Endothelial cell of hepatic sinusoid (primary cell): ENCODE data around the gene AKNAD1.
"Not testable (repeated sequence)": the region's sequence is repeated elsewhere in the genome, so short reads cannot be mapped to it uniquely, and the experiment has no call there.

Experiments
- in situ Hi-C: cut with HindIII; loops from 2 replicates; pipeline ENCODE4 v1.10.0; 2017; ENCODE audit warnings: low sequenced_read_pairs

AKNAD1 gene, protein sequence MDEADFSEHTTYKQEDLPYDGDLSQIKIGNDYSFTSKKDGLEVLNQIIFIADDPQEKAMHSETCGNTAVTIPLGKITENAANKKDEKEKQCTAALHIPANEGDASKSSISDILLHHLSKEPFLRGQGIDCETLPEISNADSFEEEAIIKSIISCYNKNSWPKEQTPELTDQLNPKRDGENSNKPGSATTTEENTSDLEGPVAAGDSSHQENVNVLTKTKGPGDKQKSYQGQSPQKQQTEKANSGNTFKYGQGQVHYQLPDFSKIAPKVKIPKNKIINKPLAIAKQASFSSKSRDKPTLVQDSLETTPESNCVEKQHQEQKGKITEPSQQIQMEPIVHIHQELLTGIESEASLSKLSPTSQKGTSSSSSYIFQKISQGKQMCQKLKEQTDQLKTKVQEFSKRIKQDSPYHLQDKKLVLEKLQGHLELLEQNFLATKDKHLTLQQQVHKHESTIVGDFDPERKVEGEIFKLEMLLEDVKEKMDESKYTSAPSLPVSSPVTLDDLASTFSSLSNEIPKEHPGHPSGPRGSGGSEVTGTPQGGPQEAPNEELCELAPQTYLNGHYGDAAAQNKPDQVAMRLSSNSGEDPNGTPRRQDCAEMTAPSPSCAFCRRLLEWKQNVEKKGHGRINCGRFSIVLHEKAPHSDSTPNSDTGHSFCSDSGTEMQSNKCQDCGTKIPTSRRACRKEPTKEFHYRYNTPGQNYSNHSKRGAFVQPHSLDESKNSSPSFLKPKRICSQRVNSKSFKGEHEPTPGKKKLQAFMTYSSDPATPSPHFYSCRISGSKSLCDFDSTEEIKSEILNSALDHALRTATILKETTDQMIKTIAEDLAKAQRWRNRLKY

DNA sequence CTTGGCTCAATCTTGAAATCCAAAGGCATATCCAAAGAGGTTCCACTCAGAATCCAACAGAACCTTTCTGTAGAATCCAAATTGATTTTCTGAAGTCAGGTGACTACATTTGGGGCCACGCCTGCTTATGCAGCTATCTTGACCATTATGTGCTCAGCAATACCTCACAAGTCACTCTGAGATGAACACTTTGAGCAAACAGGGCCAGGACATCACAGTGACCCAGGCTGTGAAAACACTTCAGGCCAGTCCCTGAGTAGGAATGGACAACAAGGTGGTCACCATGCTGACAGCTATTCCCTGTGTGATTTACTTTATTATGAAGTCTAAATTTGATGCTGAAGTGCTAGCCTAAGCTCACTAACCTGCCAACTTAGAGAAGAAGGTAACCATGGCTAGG, at the start of gene AKNAD1:
AKNAD1 (minus strand) TSS at position 101 of the 400 bp plus-strand sequence. CDS start 4,430 bp downstream, outside the sequence.
- in situ Hi-C loops: no loop called here

DNA sequence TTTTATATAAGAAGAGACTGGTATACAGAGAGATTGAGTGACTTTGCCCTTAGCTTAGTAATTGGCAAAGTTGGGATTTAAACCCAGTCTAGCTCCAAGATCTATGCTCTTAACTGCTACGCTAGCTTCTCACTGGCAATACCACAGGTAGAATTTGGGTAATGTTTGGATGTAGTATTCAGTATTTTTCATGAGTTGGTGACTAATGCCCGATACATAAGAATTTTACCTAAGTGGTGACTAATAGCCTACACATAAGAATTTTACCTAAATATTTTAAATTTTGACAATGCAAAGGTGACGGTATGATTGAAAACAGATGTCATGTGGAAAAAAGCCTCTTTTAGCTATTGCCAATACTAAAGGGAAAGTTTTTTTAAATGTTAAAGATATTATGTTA, 44.2 kb upstream of the AKNAD1 start:
- in situ Hi-C loops: no loop called here

- in situ Hi-C loops: loop anchor here (5.0 kb wide), 1 partner anchor 71 kb away; no protein-coding TSS in a partner anchor
These were observed 41.2 kb upstream of the AKNAD1 start for GRCh38 chr1:108897865-108898720.

DNA sequence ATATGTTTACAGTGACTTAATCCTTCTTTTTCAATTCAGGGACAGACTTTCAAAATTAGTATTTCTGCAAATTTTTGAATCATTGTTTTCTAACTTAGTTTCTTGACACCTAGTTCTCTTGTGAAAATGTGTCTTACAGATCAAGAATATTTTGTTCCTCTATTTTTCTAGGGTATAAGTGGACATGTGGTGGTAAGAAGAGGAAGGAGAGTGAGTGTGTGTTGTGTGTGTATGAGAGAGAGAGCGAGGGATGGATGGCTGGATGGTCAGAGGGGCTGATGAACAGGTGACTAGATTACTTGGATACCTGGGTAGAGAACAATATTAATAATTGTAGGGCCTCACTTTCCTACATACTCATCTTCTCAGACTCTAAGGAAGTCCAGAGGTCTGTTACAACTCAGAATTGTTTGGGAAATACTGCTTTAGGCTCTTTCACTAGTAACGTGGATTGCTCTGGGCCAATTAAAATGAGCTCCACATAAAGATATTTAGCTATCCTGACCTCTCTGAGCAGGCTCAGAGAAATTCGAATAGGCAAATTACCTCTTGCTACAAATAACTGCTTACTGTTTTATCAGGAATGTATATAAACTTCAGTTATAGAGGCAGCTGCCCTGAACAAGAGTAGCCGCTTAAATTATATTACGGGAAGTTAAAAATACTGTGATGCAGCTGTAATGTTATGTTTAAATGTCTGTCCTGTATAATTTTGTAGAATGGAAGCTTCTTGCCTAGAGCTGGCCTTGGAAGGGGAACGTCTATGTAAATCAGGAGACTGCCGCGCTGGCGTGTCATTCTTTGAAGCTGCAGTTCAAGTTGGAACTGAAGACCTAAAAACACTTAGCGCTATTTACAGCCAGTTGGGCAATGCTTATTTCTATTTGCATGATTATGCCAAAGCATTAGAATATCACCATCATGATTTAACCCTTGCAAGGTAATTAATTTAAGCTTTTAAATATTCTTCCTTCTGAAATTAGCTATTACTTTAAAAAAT, 39.6 kb upstream of the AKNAD1 start:
- in situ Hi-C loops: loop anchor here (5.0 kb wide), 1 partner anchor 69 kb away; no protein-coding TSS in a partner anchor

DNA sequence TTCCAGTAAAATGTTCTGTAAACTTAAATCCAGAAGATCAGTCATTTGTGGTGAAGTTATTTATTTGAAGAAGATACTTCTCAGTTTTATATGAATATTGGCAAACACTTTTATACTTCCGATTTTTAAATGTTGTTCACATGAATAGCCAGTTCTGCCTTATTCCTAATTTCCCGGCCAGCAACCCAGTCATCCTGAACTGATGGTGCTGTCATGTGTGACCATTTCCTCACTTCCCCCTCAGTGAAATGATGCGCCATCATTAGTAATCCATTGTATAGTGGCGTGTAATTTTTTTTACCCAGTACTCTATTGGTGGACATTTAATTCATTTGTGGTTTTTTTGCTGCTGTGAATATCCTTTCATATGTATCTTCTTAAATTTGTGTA, 36.2 kb upstream of the AKNAD1 start:
- in situ Hi-C loops: no loop called here

GRCh38 chr1:108892356-108893140, 35.7 kb upstream of the AKNAD1 start:
- in situ Hi-C loops: no loop called here

- in situ Hi-C loops: no loop called here
These were observed 33.0 kb upstream of the AKNAD1 start for GRCh38 chr1:108889706-108890384.

DNA sequence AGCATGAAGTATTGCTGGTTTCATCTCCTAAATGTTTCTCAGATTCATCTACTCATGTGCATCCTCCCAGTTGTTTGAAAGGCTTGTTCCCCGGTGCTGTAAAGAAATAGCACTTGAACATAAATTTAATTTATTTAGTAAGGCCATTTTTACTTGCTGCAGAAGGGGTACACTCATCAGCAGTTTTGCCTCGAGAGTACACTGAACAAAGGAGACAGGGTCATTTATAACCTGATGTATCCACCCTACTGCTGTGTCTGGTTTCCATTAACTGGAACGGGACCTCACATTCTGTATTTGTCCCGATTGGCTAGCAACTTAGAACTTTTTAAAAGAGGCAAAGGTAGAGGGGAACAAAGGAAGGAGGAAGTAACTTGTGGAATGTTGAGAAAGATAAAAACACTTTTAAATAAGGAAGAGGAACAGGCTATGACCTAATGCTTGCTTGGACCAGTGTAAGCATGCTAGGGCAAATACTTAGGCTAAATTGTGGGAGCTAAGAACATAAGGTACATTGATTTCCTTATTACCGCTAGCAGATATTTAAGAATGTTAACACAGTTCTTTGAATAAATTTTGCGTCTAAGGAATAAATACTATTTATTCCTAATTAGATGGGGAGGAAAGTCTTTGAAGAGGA, 32.2 kb upstream of the AKNAD1 start:
- in situ Hi-C loops: not testable (repeated sequence)

- in situ Hi-C loops: no loop called here
These were observed 29.4 kb upstream of the AKNAD1 start for GRCh38 chr1:108886292-108886691.

DNA sequence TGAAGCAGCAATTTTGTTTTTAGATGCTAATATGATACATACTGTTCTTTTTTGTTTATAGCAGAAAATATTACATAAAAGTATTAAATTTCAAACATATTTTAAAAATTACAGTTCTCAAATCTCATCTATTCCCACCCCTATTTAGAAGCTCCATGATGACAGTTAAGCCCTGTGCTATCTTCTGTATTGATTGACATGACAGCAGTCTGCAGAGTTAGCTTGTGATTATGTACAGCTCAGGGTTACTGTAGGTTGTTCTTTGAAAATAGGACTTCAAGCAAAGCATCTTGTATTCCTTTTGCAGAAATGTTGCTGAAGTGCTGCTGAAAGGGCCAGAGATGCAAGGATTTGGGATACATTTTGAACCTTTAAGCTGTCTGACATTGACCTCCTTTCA, 28.1 kb upstream of the AKNAD1 start:
- in situ Hi-C loops: no loop called here

DNA sequence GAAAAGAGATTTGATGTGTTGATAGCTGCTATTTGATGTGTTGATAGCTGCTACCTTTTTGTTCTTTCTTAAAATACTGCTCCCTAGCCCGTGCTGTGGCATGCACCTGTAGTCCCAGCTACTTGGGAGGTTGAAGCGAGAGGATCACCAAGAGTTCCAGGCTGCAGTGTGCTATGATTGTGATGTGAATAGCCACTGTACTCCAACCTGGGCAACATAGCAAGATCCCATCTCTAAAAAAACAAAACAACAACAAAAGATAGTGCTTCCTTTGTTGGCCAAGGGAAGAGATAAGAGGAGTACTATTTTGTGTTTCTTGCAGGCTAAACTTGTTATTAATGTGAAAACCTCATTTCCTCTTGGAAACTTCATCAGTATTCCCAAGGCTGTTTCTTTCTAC, 25.9 kb upstream of the AKNAD1 start:
- in situ Hi-C loops: no loop called here

GRCh38 chr1:108881369-108881768, 24.5 kb upstream of the AKNAD1 start:
- in situ Hi-C loops: no loop called here

GRCh38 chr1:108880850-108881249, 24.0 kb upstream of the AKNAD1 start:
- in situ Hi-C loops: no loop called here

GRCh38 chr1:108878678-108879077, 21.8 kb upstream of the AKNAD1 start:
- in situ Hi-C loops: no loop called here

DNA sequence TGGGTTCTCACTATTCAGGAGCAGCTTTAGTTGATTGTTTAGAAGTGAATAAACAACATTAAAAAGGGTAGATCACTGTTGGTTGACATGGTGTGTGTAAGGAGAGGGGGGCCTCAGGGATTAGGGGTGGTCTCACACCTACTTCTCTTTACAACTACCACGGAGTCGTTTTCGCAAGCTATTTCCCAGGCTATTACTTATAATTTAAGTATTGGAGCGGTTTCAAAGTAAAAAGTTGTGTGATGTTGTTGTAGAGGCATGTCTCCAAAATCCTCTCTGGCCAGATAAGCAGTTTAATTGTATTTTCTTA, 21.2 kb upstream of the AKNAD1 start:
- in situ Hi-C loops: no loop called here

- in situ Hi-C loops: no loop called here
These were observed 20.7 kb upstream of the AKNAD1 start for GRCh38 chr1:108877348-108878159.

DNA sequence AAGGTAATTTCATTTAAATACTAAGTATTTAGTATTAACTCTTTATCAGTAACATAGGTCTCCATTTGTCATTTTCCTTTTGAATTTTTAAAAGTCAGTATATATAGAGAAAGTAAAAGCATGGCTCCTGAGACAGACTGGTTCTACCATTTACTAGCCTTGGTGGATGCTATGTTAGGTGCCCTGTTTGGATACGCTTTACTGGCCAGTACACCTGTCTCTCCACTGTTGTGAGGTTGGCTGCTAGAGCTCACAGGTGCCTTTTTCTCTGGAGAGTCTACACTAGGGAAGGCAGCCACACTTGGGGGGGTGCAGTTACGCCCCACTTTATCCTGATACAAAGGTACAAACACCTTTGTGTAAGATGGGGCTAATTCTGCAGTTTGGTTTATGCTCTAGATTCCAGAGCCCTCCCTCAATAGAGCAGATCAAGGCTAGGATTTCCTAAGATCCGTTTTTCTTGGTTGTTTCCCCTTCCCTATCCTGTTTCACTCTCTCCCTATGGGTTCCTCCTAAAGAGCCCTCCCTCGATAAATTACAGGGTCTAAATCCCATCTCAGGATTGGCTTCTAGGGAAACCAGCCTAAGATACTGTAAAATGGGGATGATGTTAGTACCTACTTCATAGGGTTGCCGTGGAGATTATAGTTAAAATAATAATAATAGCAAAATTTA, 14.3 kb upstream of the AKNAD1 start:
- in situ Hi-C loops: no loop called here
